Mesothelial cell of epicardium (in vitro differentiated cells): ENCODE results near the gene ERRFI1. TPM values are rescaled to one million over a fixed set of nuclear protein-coding genes. Genes with fewer than 3 reads are reported as not detected.

Experiments used
- DNase-seq, 2 experiments: peaks; one replicate each; pipeline ENCODE4 v3.0.0; 2021; ENCODE audit warnings: low spot score in 2 of 2; ENCODE audit not compliant: unreplicated experiment in 2 of 2
- H3K27ac Mint-ChIP-seq: 2 replicates; pipeline ENCODE4 v1.8.0; 2021; ENCODE audit warnings: mixed read lengths
- H3K27me3 Mint-ChIP-seq: 2 replicates; pipeline ENCODE4 v1.8.0; 2021; ENCODE audit warnings: low read depth, mixed read lengths
- H3K36me3 Mint-ChIP-seq: 2 replicates; pipeline ENCODE4 v1.8.0; 2021; ENCODE audit warnings: mixed read lengths
- H3K4me1 Mint-ChIP-seq: 2 replicates; pipeline ENCODE4 v1.8.0; 2021; ENCODE audit warnings: mixed read lengths
- H3K4me3 Mint-ChIP-seq: 2 replicates; pipeline ENCODE4 v1.8.0; 2021; ENCODE audit warnings: mild to moderate bottlenecking, moderate library complexity, mixed read lengths
- H3K9me3 Mint-ChIP-seq: 2 replicates; pipeline ENCODE4 v1.8.0; 2021; ENCODE audit warnings: mixed read lengths
- CTCF ChIP-seq: fragments of 200-600 bp; sonication (generic); IDR thresholded peaks from one replicate; pipeline ENCODE4 v1.5.0; 2021; ENCODE audit warnings: antibody characterized with exemption; ENCODE audit not compliant: unreplicated experiment
- total RNA-seq: library from RNA; stranded (reverse); gene quantifications from 3 replicates; pipeline ENCODE4 v1.2.1, GENCODE V29; 2021

The ERRFI1 gene
- total RNA-seq, 1 donor from 2014 or later, result 134 TPM

- no peak for DNase-seq
- no peak for TF ChIP-seq CTCF
- Mint-ChIP-seq H3K4me3 (peak overlapping the region; percentile 98), H3K27me3 (no peaks in the 10 kb centered on the region), H3K4me1 (peaks cover 20% of the 10 kb centered on the region), H3K27ac (peak overlapping the region; percentile 97), H3K36me3 (peaks cover 22% of the 10 kb centered on the region), H3K9me3 (no peaks in the 10 kb centered on the region)
Measured at GRCh38 chr1:7962636-7963377, 63.3 kb downstream of the ERRFI1 start.

- TF ChIP-seq CTCF, result no peak
- H3K36me3 Mint-ChIP-seq, result peaks cover 18% of the 10 kb centered on the region
- H3K27ac Mint-ChIP-seq, result peak overlapping the region; percentile 97
- DNase-seq, result no peak
- H3K4me1 Mint-ChIP-seq, result peaks cover 20% of the 10 kb centered on the region
- H3K9me3 Mint-ChIP-seq, result no peaks in the 10 kb centered on the region
- H3K4me3 Mint-ChIP-seq, result peak overlapping the region; percentile 98
- H3K27me3 Mint-ChIP-seq, result no peaks in the 10 kb centered on the region
Measured at GRCh38 chr1:7962014-7962335, 64.1 kb downstream of the ERRFI1 start.

Other genes with a start within 250 kb of the ERRFI1 start
- 11.1 to 11.5 TPM (median 11.1 TPM) in 3 replicates for gene PER3, start 242.0 kb downstream of the ERRFI1 start, total RNA-seq
- gene UTS2, start 173.2 kb downstream of the ERRFI1 start, total RNA-seq, result not detected in 3 replicates
- gene TNFRSF9, start 85.5 kb downstream of the ERRFI1 start, total RNA-seq, result 2.0 to 2.3 TPM (median 2.2 TPM) in 3 replicates
- gene PARK7, start 64.6 kb downstream of the ERRFI1 start, total RNA-seq, result 187 to 207 TPM (median 200 TPM) in 3 replicates